B cell (primary cell): ENCODE measurements around the gene AFF2.

ENCODE experiments used
- EZH2 ChIP-seq: IDR thresholded peaks from 2 replicates; pipeline ENCODE4 v1.6.1; 2012; ENCODE audit warnings: borderline replicate concordance, low read depth, mild to moderate bottlenecking, moderate library complexity, low read length; ENCODE audit not compliant: insufficient read depth, poor library complexity, severe bottlenecking
- TF ChIP-seq, protein P1 (sequence below): fragments of 200-600 bp; IDR thresholded peaks from one replicate; pipeline ENCODE4 v1.8.0; 2022; ENCODE audit warnings: antibody characterized with exemption, mild to moderate bottlenecking

DNA sequence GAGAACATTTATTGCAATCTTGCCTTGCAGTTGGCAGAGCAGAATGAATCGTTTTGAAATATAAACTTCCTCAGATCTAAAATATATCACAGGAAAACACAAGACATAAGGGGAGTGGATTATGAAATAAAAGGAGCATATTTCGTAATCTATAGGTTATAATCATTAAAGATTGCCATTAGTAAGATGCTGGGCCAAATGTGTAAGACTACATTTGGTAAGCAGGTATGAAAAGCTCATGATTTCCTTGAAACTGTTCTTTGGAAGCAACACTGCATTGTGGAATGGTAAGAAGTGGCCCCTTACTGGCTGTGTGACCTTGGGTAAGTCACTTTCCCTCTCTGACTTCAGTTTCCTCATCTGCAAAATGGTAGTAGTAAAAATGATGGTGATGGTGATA is 68.3 kb downstream of the AFF2 start:
- no peak for TF ChIP-seq EZH2
- TF ChIP-seq, protein P1, sequence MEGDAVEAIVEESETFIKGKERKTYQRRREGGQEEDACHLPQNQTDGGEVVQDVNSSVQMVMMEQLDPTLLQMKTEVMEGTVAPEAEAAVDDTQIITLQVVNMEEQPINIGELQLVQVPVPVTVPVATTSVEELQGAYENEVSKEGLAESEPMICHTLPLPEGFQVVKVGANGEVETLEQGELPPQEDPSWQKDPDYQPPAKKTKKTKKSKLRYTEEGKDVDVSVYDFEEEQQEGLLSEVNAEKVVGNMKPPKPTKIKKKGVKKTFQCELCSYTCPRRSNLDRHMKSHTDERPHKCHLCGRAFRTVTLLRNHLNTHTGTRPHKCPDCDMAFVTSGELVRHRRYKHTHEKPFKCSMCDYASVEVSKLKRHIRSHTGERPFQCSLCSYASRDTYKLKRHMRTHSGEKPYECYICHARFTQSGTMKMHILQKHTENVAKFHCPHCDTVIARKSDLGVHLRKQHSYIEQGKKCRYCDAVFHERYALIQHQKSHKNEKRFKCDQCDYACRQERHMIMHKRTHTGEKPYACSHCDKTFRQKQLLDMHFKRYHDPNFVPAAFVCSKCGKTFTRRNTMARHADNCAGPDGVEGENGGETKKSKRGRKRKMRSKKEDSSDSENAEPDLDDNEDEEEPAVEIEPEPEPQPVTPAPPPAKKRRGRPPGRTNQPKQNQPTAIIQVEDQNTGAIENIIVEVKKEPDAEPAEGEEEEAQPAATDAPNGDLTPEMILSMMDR: no peak
